ENCODE results near the gene ATF4.
"Not testable (repeated sequence)": the region's sequence is repeated elsewhere in the genome, so short reads cannot be mapped to it uniquely, and the experiment has no call there.

ATF4 gene

DNA sequence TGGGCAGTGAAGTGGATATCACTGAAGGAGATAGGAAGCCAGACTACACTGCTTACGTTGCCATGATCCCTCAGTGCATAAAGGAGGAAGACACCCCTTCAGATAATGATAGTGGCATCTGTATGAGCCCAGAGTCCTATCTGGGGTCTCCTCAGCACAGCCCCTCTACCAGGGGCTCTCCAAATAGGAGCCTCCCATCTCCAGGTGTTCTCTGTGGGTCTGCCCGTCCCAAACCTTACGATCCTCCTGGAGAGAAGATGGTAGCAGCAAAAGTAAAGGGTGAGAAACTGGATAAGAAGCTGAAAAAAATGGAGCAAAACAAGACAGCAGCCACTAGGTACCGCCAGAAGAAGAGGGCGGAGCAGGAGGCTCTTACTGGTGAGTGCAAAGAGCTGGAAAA lies 1.7 kb downstream of the ATF4 start:
- H3K4ac ChIP-seq (ENCODE audit: low read depth, low read length); H3K27me3 ChIP-seq (ENCODE audit: insufficient read depth, low read length, poor library complexity); H2BK120ac ChIP-seq (ENCODE audit: low read depth, low read length); DNase-seq; H4K5ac ChIP-seq (ENCODE audit: low read length); H3K23ac ChIP-seq (ENCODE audit: low read length); H2AK5ac ChIP-seq (ENCODE audit: low read length); H3K18ac ChIP-seq (ENCODE audit: low read length); H4K8ac ChIP-seq (ENCODE audit: low read depth, low read length); H2BK5ac ChIP-seq (ENCODE audit: low read length); H2BK15ac ChIP-seq (replicated peaks; ENCODE audit: low read depth); H3K4me1 ChIP-seq (ENCODE audit: control insufficient read depth, low read depth, low read length); H3K27ac ChIP-seq (ENCODE audit: low read depth, low read length): not testable (repeated sequence)
- H3K56ac ChIP-seq (ENCODE audit: low read length), result peak overlapping the region; percentile 88
- H3K4me3 ChIP-seq (ENCODE audit: low read length), result peak overlapping the region; percentile 99
- peaks cover 28% of the 10 kb centered on the region for H3K36me3 ChIP-seq (ENCODE audit: control insufficient read depth, insufficient read depth, low read length)
- peaks cover 13% of the 10 kb centered on the region for H3K79me1 ChIP-seq (ENCODE audit: low read length)
- H3K9ac ChIP-seq (ENCODE audit: low read length), result peak overlapping the region; percentile 70
- peaks cover 34% of the 10 kb centered on the region for H3K79me2 ChIP-seq (ENCODE audit: control insufficient read depth, insufficient read depth, low read length)
- peak overlapping the region; percentile 93 for H3K4me2 ChIP-seq (ENCODE audit: low read length)
- WGBS (ENCODE audit: extremely low coverage, insufficient coverage, low lambda C conversion rate), result no CpG with 5 or more reads among the region's 5 CpGs

GRCh38 chr22:39522567-39523300 lies 2.4 kb downstream of the ATF4 start:
- Histone ChIP-seq H2AK5ac (ENCODE audit: low read length) (no peak overlapping the region), H2BK120ac (ENCODE audit: low read depth, low read length) (no peak overlapping the region), H4K5ac (ENCODE audit: low read length) (no peak overlapping the region), H3K27ac (ENCODE audit: low read depth, low read length) (no peak overlapping the region), H3K36me3 (ENCODE audit: control insufficient read depth, insufficient read depth, low read length) (peaks cover 28% of the 10 kb centered on the region), H3K27me3 (ENCODE audit: insufficient read depth, low read length, poor library complexity) (no peaks in the 10 kb centered on the region), H3K4me3 (ENCODE audit: low read length) (peak overlapping the region; percentile 27), H3K79me2 (ENCODE audit: control insufficient read depth, insufficient read depth, low read length) (peaks cover 34% of the 10 kb centered on the region), H3K4me2 (ENCODE audit: low read length) (peak overlapping the region; percentile 96), H2BK15ac (replicated peaks; ENCODE audit: low read depth) (no peak overlapping the region), H3K4me1 (ENCODE audit: control insufficient read depth, low read depth, low read length) (peaks cover 5% of the 10 kb centered on the region), H3K18ac (ENCODE audit: low read length) (no peak overlapping the region), H3K23ac (ENCODE audit: low read length) (no peak overlapping the region), H4K8ac (ENCODE audit: low read depth, low read length) (no peak overlapping the region), H3K4ac (ENCODE audit: low read depth, low read length) (no peak overlapping the region), H3K9ac (ENCODE audit: low read length) (peak overlapping the region; percentile 70), H2BK5ac (ENCODE audit: low read length) (no peak overlapping the region), H3K56ac (ENCODE audit: low read length) (peak overlapping the region; percentile 81), H3K79me1 (ENCODE audit: low read length) (peaks cover 13% of the 10 kb centered on the region)
- DNase-seq, result no peak
- no CpG with 5 or more reads among the region's 14 CpGs for WGBS (ENCODE audit: extremely low coverage, insufficient coverage, low lambda C conversion rate)

DNA sequence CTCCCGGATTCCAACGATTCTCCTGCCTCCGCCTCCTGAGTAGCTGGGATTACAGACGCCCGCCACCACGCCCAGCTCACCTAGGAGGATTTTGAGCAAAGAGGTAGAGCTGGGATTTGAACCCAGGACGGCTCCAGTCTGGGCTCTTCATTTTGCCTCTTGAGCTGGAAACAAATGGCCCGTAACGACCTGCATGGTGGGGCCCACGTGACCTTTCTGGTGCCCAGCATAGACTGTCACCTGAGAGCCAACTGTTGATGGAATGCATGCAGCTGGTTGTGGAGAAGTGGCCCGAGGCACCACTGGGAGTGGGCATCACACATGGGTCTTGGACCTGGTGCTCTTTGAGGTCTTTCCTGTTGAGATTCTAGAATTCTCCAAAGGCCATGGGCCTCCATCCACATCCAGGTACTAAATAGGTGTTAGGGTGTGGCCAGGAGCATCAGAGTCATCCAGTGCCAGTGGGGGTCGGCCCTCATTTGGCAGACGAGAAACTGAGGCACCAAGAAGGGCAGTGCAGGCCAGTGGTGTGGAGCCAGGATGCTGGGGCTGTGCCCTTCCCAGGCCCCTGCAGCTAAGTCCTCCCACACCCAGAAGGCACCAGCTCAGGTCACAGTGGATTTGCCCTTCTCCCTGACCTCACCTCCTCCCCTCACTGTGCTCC lies 3.9 kb downstream of the ATF4 start:
- Histone ChIP-seq H3K36me3 (ENCODE audit: control insufficient read depth, insufficient read depth, low read length) (peaks cover 32% of the 10 kb centered on the region), H3K4me3 (ENCODE audit: low read length) (no peak overlapping the region), H2BK15ac (replicated peaks; ENCODE audit: low read depth) (no peak overlapping the region), H2AK5ac (ENCODE audit: low read length) (no peak overlapping the region), H2BK5ac (ENCODE audit: low read length) (no peak overlapping the region), H4K5ac (ENCODE audit: low read length) (no peak overlapping the region), H3K27me3 (ENCODE audit: insufficient read depth, low read length, poor library complexity) (no peaks in the 10 kb centered on the region), H3K79me2 (ENCODE audit: control insufficient read depth, insufficient read depth, low read length) (peaks cover 32% of the 10 kb centered on the region), H3K27ac (ENCODE audit: low read depth, low read length) (no peak overlapping the region), H3K9ac (ENCODE audit: low read length) (no peak overlapping the region), H3K4ac (ENCODE audit: low read depth, low read length) (no peak overlapping the region), H3K4me2 (ENCODE audit: low read length) (no peak overlapping the region), H3K79me1 (ENCODE audit: low read length) (peaks cover 19% of the 10 kb centered on the region), H4K8ac (ENCODE audit: low read depth, low read length) (no peak overlapping the region), H3K18ac (ENCODE audit: low read length) (no peak overlapping the region), H2BK120ac (ENCODE audit: low read depth, low read length) (no peak overlapping the region), H3K4me1 (ENCODE audit: control insufficient read depth, low read depth, low read length) (peaks cover 2% of the 10 kb centered on the region), H3K56ac (ENCODE audit: low read length) (no peak overlapping the region), H3K23ac (ENCODE audit: low read length) (no peak overlapping the region)
- no peak for DNase-seq
- no CpG with 5 or more reads among the region's 13 CpGs for WGBS (ENCODE audit: extremely low coverage, insufficient coverage, low lambda C conversion rate)

GRCh38 chr22:39524753-39525657 lies 4.6 kb downstream of the ATF4 start:
- Histone ChIP-seq H3K27me3 (ENCODE audit: insufficient read depth, low read length, poor library complexity) (no peaks in the 10 kb centered on the region), H3K36me3 (ENCODE audit: control insufficient read depth, insufficient read depth, low read length) (peaks cover 32% of the 10 kb centered on the region), H3K23ac (ENCODE audit: low read length) (no peak overlapping the region), H3K27ac (ENCODE audit: low read depth, low read length) (no peak overlapping the region), H3K18ac (ENCODE audit: low read length) (no peak overlapping the region), H3K56ac (ENCODE audit: low read length) (peak overlapping the region; percentile 49), H3K79me2 (ENCODE audit: control insufficient read depth, insufficient read depth, low read length) (peaks cover 32% of the 10 kb centered on the region), H3K4me3 (ENCODE audit: low read length) (no peak overlapping the region), H2BK5ac (ENCODE audit: low read length) (no peak overlapping the region), H2AK5ac (ENCODE audit: low read length) (no peak overlapping the region), H2BK15ac (replicated peaks; ENCODE audit: low read depth) (no peak overlapping the region), H4K5ac (ENCODE audit: low read length) (no peak overlapping the region), H2BK120ac (ENCODE audit: low read depth, low read length) (no peak overlapping the region), H4K8ac (ENCODE audit: low read depth, low read length) (no peak overlapping the region), H3K4me2 (ENCODE audit: low read length) (no peak overlapping the region), H3K79me1 (ENCODE audit: low read length) (peaks cover 25% of the 10 kb centered on the region), H3K4me1 (ENCODE audit: control insufficient read depth, low read depth, low read length) (peaks cover 2% of the 10 kb centered on the region), H3K9ac (ENCODE audit: low read length) (no peak overlapping the region), H3K4ac (ENCODE audit: low read depth, low read length) (no peak overlapping the region)
- WGBS (ENCODE audit: extremely low coverage, insufficient coverage, low lambda C conversion rate), result no CpG with 5 or more reads among the region's 10 CpGs
- no peak for DNase-seq

GRCh38 chr22:39525658-39525975 lies 5.3 kb downstream of the ATF4 start:
- peak overlapping the region; percentile 49 for H3K56ac ChIP-seq (ENCODE audit: low read length)
- no peak overlapping the region for H3K23ac ChIP-seq (ENCODE audit: low read length)
- no peak overlapping the region for H2AK5ac ChIP-seq (ENCODE audit: low read length)
- H3K4me3 ChIP-seq (ENCODE audit: low read length), result no peak overlapping the region
- H4K8ac ChIP-seq (ENCODE audit: low read depth, low read length), result no peak overlapping the region
- no CpG with 5 or more reads among the region's 4 CpGs for WGBS (ENCODE audit: extremely low coverage, insufficient coverage, low lambda C conversion rate)
- H3K27ac ChIP-seq (ENCODE audit: low read depth, low read length), result no peak overlapping the region
- H3K4me1 ChIP-seq (ENCODE audit: control insufficient read depth, low read depth, low read length), result peaks cover 2% of the 10 kb centered on the region
- H3K4me2 ChIP-seq (ENCODE audit: low read length), result no peak overlapping the region
- H4K5ac ChIP-seq (ENCODE audit: low read length), result no peak overlapping the region
- H3K4ac ChIP-seq (ENCODE audit: low read depth, low read length), result no peak overlapping the region
- no peak overlapping the region for H2BK15ac ChIP-seq (replicated peaks; ENCODE audit: low read depth)
- peaks cover 30% of the 10 kb centered on the region for H3K79me2 ChIP-seq (ENCODE audit: control insufficient read depth, insufficient read depth, low read length)
- peaks cover 32% of the 10 kb centered on the region for H3K36me3 ChIP-seq (ENCODE audit: control insufficient read depth, insufficient read depth, low read length)
- peaks cover 25% of the 10 kb centered on the region for H3K79me1 ChIP-seq (ENCODE audit: low read length)
- H2BK120ac ChIP-seq (ENCODE audit: low read depth, low read length), result no peak overlapping the region
- no peaks in the 10 kb centered on the region for H3K27me3 ChIP-seq (ENCODE audit: insufficient read depth, low read length, poor library complexity)
- H2BK5ac ChIP-seq (ENCODE audit: low read length), result no peak overlapping the region
- no peak overlapping the region for H3K9ac ChIP-seq (ENCODE audit: low read length)
- DNase-seq, result no peak
- H3K18ac ChIP-seq (ENCODE audit: low read length), result no peak overlapping the region

Measured in mesendoderm (in vitro differentiated cells).